Measurements from ENCODE around the gene LRBA. TPM values are rescaled to one million over a fixed set of nuclear protein-coding genes. Genes with fewer than 3 reads are reported as not detected.

Gene LRBA
- total RNA-seq, 1 donor from 2014 or later = 39.9 TPM

DNA sequence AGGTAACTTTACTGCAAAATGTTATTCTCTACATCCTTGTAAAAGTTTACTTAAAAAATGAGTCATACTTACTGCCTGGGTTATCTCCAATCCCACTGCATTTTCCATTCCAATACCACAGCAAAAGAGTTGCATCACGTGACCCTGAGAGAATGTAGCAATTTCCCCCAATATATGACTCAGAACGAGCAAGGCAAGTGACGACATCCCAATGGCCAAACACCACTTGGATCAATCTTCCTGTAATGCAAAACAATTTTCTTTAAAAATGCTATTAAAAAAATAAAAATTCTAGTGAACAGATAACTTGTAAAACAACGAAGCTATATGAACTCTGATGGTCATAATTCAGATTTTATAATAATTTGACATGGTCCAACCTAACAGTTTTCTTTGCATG is 712.5 kb downstream of the LRBA start:
- intact Hi-C loops (cut with DNase I) = no loop called here
- Histone ChIP-seq H3K4me3 (no peak overlapping the region), H3K27me3 (no peaks in the 10 kb centered on the region), H3K4me1 (peaks cover 5% of the 10 kb centered on the region), H3K36me3 (no peaks in the 10 kb centered on the region), H3K9me3 (no peaks in the 10 kb centered on the region), H3K27ac (no peak overlapping the region)
- DNase-seq (no peak), ATAC-seq (no peak)
- TF ChIP-seq, protein P1, sequence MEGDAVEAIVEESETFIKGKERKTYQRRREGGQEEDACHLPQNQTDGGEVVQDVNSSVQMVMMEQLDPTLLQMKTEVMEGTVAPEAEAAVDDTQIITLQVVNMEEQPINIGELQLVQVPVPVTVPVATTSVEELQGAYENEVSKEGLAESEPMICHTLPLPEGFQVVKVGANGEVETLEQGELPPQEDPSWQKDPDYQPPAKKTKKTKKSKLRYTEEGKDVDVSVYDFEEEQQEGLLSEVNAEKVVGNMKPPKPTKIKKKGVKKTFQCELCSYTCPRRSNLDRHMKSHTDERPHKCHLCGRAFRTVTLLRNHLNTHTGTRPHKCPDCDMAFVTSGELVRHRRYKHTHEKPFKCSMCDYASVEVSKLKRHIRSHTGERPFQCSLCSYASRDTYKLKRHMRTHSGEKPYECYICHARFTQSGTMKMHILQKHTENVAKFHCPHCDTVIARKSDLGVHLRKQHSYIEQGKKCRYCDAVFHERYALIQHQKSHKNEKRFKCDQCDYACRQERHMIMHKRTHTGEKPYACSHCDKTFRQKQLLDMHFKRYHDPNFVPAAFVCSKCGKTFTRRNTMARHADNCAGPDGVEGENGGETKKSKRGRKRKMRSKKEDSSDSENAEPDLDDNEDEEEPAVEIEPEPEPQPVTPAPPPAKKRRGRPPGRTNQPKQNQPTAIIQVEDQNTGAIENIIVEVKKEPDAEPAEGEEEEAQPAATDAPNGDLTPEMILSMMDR (IDR thresholded peaks at IDR 0.05) = no peak

DNA sequence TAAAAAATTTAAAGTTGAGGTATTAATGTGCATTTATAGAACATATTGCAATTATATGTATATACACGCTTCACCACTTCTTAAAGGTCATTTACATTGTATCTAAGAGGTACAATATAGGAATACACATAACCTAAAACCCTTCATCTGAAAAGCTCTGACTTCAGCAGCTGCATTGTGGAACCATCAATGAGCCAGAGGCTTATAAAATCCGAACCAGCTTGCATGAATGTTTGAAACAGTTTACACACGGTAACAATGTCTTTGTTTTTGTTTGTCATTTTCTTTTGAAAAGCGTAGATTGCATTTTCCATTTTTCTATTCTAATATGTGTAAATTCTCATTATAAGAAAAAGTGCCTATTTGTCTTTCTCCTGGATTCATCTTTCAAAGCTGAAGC is 715.3 kb downstream of the LRBA start:
- Histone ChIP-seq H3K4me1 (no peaks in the 10 kb centered on the region), H3K27ac (no peak overlapping the region), H3K9me3 (no peaks in the 10 kb centered on the region), H3K4me3 (no peak overlapping the region), H3K27me3 (no peaks in the 10 kb centered on the region), H3K36me3 (no peaks in the 10 kb centered on the region)
- TF ChIP-seq, protein P1 (IDR thresholded peaks at IDR 0.05) = no peak
- no peak for ATAC-seq
- DNase-seq = no peak
- intact Hi-C loops (cut with DNase I) = no loop called here

DNA sequence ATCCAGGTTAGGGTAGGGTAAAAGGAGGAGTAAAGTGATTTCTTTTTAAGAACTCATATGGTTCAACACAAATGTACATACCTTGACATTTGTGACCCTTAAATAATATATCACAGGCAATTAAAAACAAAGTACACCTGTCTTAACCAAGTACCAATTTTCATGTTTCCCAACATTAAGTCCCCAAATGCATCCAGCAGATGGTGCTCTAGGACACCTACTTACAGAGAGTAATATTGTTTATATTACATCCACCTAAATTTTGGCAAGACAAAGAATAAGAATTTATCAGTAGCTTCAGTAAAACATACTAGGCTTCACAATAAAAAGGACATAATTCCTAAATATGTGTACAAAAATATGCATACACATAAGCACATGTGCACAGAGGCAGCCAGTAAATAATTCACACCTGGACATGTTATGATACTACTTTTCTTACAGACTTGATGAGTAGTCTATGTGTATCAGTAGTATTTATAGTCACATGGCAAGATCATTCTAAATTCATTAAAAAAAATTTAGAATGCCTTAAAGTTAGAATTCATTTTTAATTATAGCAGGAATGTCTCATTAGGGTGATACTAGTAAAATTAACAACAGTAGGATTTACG is 717.1 kb downstream of the LRBA start:
- ATAC-seq = peak; percentile 50
- Histone ChIP-seq H3K9me3 (no peaks in the 10 kb centered on the region), H3K27ac (no peak overlapping the region), H3K4me1 (no peaks in the 10 kb centered on the region), H3K36me3 (no peaks in the 10 kb centered on the region), H3K4me3 (no peak overlapping the region), H3K27me3 (no peaks in the 10 kb centered on the region)
- TF ChIP-seq, protein P1 (IDR thresholded peaks at IDR 0.05) = peak; percentile 65
- DNase-seq = no peak
- intact Hi-C loops (cut with DNase I) = no loop called here

DNA sequence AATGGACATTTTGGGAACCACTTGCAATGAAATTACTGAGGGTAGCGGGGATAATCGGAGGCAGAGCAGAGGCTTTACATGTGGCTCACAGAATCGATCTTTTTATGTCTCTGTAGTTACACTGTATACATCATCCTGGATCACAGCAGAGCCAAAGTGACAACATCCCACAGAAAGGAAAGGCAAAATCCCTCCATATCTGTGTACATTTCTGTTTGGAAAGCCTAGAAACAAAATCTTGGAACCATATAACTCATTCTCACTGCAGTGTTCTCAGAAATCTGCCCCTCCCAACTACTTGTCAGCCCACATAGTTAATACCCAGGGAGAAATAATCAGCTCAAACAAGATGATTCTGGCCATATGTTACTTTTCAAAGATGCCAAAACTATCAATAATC is 725.2 kb downstream of the LRBA start:
- Histone ChIP-seq H3K4me1 (no peaks in the 10 kb centered on the region), H3K27me3 (no peaks in the 10 kb centered on the region), H3K9me3 (no peaks in the 10 kb centered on the region), H3K27ac (no peak overlapping the region), H3K36me3 (no peaks in the 10 kb centered on the region), H3K4me3 (no peak overlapping the region)
- ATAC-seq (no peak), DNase-seq (no peak)
- TF ChIP-seq, protein P1 (IDR thresholded peaks at IDR 0.05) = no peak
- intact Hi-C loops (cut with DNase I) = no loop called here

DNA sequence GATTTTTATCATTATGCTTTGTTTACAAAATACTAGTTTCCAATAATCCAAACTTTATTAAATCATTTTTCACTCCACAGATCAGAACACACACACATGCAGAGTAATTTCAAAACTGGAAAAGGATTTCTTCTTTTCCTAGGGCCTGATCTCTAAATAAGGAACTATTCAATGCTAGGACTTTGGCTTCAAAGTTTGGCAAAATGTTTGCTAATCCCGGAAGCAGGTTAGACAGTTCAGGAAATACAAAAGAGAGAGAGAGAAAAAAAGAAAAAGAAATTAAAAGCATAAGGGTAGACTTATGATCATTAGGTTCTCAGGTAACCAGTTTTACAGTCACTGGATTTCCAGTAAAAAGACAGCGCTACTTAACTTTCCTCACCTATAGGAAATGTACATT is 725.9 kb downstream of the LRBA start:
- ATAC-seq = no peak

More for the DNA sequence above, 725.9 kb downstream of the LRBA start:
- H3K4me3 ChIP-seq = no peak overlapping the region
- DNase-seq = no peak
- no peaks in the 10 kb centered on the region for H3K27me3 ChIP-seq
- intact Hi-C loops (cut with DNase I) = no loop called here
- H3K4me1 ChIP-seq = no peaks in the 10 kb centered on the region
- H3K9me3 ChIP-seq = no peaks in the 10 kb centered on the region
- no peak overlapping the region for H3K27ac ChIP-seq
- TF ChIP-seq, protein P1 (IDR thresholded peaks at IDR 0.05) = no peak
- H3K36me3 ChIP-seq = peaks cover 3% of the 10 kb centered on the region
